K562 (cell line): Measurements from ENCODE around the gene PRPSAP2. TPM values are rescaled to one million over a fixed set of nuclear protein-coding genes. Genes with fewer than 3 reads are reported as not detected.
A peak's percentile ranks its signal among the peaks of the same experiment; 100 is the strongest.

ENCODE experiments used
- ARHGAP35 ChIP-seq: fragments of 450-650 bp; IDR thresholded peaks from 2 replicates; pipeline ENCODE4 v1.6.1; 2018; ENCODE audit not compliant: partially characterized antibody
- CBX3 ChIP-seq, 2 experiments: IDR thresholded peaks; 1 replicate in 1 of 2; 2 replicates in 1 of 2; pipeline ENCODE4 v1.6.1; 2012; ENCODE audit warnings: inconsistent platforms in 2 of 2, low read length in 2 of 2, borderline replicate concordance in 1 of 2, control low read depth in 1 of 2
- CTBP1 ChIP-seq: fragments of 450-650 bp; IDR thresholded peaks from 2 replicates; pipeline ENCODE4 v1.6.1; 2016; ENCODE audit warnings: borderline replicate concordance
- FOXK2 ChIP-seq, 2 experiments: fragments of 450-650 bp; IDR thresholded peaks in 1 of 2; conservative IDR thresholded peaks in 1 of 2; 2 replicates each; pipeline ENCODE4 v1.6.1; 2016; ENCODE audit warnings: low read depth in 2 of 2, mild to moderate bottlenecking in 1 of 2
- HDAC2 ChIP-seq: fragments of 450-650 bp; IDR thresholded peaks from 2 replicates; pipeline ENCODE4 v1.6.1; 2016; ENCODE audit warnings: mild to moderate bottlenecking
- MITF ChIP-seq: IDR thresholded peaks from 2 replicates; pipeline ENCODE4 v1.6.1; 2014; ENCODE audit warnings: antibody characterized with exemption
- MXI1 ChIP-seq: IDR thresholded peaks from 2 replicates; pipeline ENCODE4 v1.6.1; 2011; ENCODE audit warnings: low read depth, mild to moderate bottlenecking, improper control_type of control experiment, low read length
- NRF1 ChIP-seq, 2 experiments: fragments of 450-650 bp; IDR thresholded peaks in 1 of 2; conservative IDR thresholded peaks in 1 of 2; 2 replicates each; pipeline ENCODE4 v1.6.1; 2014; ENCODE audit warnings: mild to moderate bottlenecking in 2 of 2
- POLR2AphosphoS5 ChIP-seq: IDR thresholded peaks from 2 replicates; pipeline ENCODE4 v1.6.1; 2011; ENCODE audit warnings: mild to moderate bottlenecking, low read depth, low read length, moderate library complexity; ENCODE audit not compliant: control insufficient read depth, insufficient read depth
- RBM34 ChIP-seq: fragments of 200-400 bp; formaldehyde crosslinking; IDR thresholded peaks from 2 replicates; pipeline ENCODE4 v1.6.1; 2018; ENCODE audit warnings: low read length, borderline replicate concordance; ENCODE audit not compliant: insufficient read depth
- SRSF3 ChIP-seq: fragments of 200-400 bp; formaldehyde crosslinking; IDR thresholded peaks from 2 replicates; pipeline ENCODE4 v1.6.1; 2016; ENCODE audit warnings: mild to moderate bottlenecking, low read length, moderate library complexity; ENCODE audit not compliant: insufficient read depth
- THRAP3 ChIP-seq: fragments of 450-650 bp; IDR thresholded peaks from 2 replicates; pipeline ENCODE4 v1.6.1; 2016; ENCODE audit warnings: mild to moderate bottlenecking, inconsistent platforms, borderline replicate concordance
- ZFP1 ChIP-seq: fragments of 450-650 bp; formaldehyde crosslinking; IDR thresholded peaks from 2 replicates; pipeline ENCODE4 v1.4.0; 2020; ENCODE audit warnings: mild to moderate bottlenecking, mixed read lengths
- ZKSCAN8 ChIP-seq: fragments of 200-800 bp; sonication (Bioruptor generic); IDR thresholded peaks from 2 replicates; pipeline ENCODE4 v1.6.1; 2016; ENCODE audit warnings: missing genetic modification characterization, missing compliant biosample characterization
- ZNF133 ChIP-seq: fragments of 250-450 bp; sonication (Bioruptor Pico); IDR thresholded peaks from 2 replicates; pipeline ENCODE4 v1.4.0; 2020; ENCODE audit warnings: mild to moderate bottlenecking
- ZNF384 ChIP-seq: IDR thresholded peaks from 2 replicates; pipeline ENCODE4 v1.6.1; 2012; ENCODE audit warnings: low read depth, low read length, improper control_type of control experiment
- ZNF507 ChIP-seq: conservative IDR thresholded peaks from 2 replicates; pipeline ENCODE4 v1.6.1; 2017; ENCODE audit warnings: missing genetic modification characterization, missing compliant biosample characterization
- ZNF561 ChIP-seq: fragments of 450-650 bp; formaldehyde crosslinking; conservative IDR thresholded peaks from 2 replicates; pipeline ENCODE4 v1.4.0; 2020; ENCODE audit warnings: mild to moderate bottlenecking, moderate library complexity
- polyA plus RNA-seq, 8 experiments: library from polyadenylated mRNA; depleted of rRNA in 4 of 8; stranded (reverse) in 5 of 8; unstranded in 3 of 8; fragments of >200 nt; fragmentation: Nextera tagmentation in 2 of 8; fragmentation: Illumina TruSeq in 1 of 8; extraction: Ambion mirVana in 2 of 8; extraction: Trizol in 1 of 8; gene quantifications; 2 replicates each; pipeline versions ENCODE4 v1.2.1 to v1.2.3, GENCODE V29; 2011 to 2014; ENCODE audit warnings: inconsistent platforms in 1 of 8, missing spikeins in 1 of 8
- total RNA-seq, 7 experiments: library from RNA; depleted of rRNA in 6 of 7; stranded (reverse); fragments of >200 nt in 6 of 7; fragmentation: Illumina TruSeq in 2 of 7; extraction: Trizol in 2 of 7; gene quantifications; 2 replicates each; pipeline versions ENCODE4 v1.2.1 to v1.2.3, GENCODE V29; 2011 to 2021; ENCODE audit warnings: low replicate concordance in 1 of 7
- TF ChIP-seq, protein P1 (sequence below): sonication (generic); formaldehyde crosslinking; IDR thresholded peaks from 2 replicates; pipeline ENCODE4 v1.8.0; 2023; ENCODE audit warnings: mild to moderate bottlenecking, missing genetic modification reagents
- TF ChIP-seq, protein P2 (sequence below): fragments of 200-800 bp; sonication (Bioruptor generic); IDR thresholded peaks from 2 replicates; pipeline ENCODE4 v1.6.1; 2017; ENCODE audit warnings: missing genetic modification characterization, missing compliant biosample characterization
- TF ChIP-seq, protein P3 (sequence below): fragments of 450-650 bp; formaldehyde crosslinking; IDR thresholded peaks from 2 replicates; pipeline ENCODE4 v1.4.0; 2022; ENCODE audit warnings: mild to moderate bottlenecking, moderate library complexity

PRPSAP2 gene
- total and polyA plus RNA-seq, 9 of the 15 experiments (the other 6 are each of a cell fraction or from before 2014, with no cell fraction given): 15.5 to 56.7 (median 35.7) TPM

- TF ChIP-seq THRAP3 (no peak), ARHGAP35 (no peak), ZNF133 (no peak), RBM34 (no peak), ZNF384 (no peak), ZNF507 (no peak), MXI1 (no peak), ZFP1 (CRISPR knock-in tag) (no peak), NRF1 (conservative IDR thresholded peaks at IDR 0.05 in 1 of 2, IDR thresholded peaks at IDR 0.05 in 1 of 2) (peak; percentile 62 to 65), MITF (no peak), SRSF3 (no peak), HDAC2 (no peak), CTBP1 (no peak), ZKSCAN8 (CRISPR knock-in tag) (no peak), ZNF561 (CRISPR knock-in tag) (no peak), FOXK2 (conservative IDR thresholded peaks at IDR 0.05 in 1 of 2, IDR thresholded peaks at IDR 0.05 in 1 of 2; ENCODE audit: low read depth in 2 of 2) (peak in 1 of 2 experiments; percentile 42; a peak in 1 of 4 replicates), CBX3 (IDR thresholded peaks at IDR 0.05; ENCODE audit: borderline replicate concordance in 1 of 2, low read length in 2 of 2) (no peak), POLR2AphosphoS5 (peak; percentile 76)
- TF ChIP-seq, protein P1, sequence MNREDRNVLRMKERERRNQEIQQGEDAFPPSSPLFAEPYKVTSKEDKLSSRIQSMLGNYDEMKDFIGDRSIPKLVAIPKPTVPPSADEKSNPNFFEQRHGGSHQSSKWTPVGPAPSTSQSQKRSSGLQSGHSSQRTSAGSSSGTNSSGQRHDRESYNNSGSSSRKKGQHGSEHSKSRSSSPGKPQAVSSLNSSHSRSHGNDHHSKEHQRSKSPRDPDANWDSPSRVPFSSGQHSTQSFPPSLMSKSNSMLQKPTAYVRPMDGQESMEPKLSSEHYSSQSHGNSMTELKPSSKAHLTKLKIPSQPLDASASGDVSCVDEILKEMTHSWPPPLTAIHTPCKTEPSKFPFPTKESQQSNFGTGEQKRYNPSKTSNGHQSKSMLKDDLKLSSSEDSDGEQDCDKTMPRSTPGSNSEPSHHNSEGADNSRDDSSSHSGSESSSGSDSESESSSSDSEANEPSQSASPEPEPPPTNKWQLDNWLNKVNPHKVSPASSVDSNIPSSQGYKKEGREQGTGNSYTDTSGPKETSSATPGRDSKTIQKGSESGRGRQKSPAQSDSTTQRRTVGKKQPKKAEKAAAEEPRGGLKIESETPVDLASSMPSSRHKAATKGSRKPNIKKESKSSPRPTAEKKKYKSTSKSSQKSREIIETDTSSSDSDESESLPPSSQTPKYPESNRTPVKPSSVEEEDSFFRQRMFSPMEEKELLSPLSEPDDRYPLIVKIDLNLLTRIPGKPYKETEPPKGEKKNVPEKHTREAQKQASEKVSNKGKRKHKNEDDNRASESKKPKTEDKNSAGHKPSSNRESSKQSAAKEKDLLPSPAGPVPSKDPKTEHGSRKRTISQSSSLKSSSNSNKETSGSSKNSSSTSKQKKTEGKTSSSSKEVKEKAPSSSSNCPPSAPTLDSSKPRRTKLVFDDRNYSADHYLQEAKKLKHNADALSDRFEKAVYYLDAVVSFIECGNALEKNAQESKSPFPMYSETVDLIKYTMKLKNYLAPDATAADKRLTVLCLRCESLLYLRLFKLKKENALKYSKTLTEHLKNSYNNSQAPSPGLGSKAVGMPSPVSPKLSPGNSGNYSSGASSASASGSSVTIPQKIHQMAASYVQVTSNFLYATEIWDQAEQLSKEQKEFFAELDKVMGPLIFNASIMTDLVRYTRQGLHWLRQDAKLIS (CRISPR knock-in tag): no peak
- TF ChIP-seq, protein P2, sequence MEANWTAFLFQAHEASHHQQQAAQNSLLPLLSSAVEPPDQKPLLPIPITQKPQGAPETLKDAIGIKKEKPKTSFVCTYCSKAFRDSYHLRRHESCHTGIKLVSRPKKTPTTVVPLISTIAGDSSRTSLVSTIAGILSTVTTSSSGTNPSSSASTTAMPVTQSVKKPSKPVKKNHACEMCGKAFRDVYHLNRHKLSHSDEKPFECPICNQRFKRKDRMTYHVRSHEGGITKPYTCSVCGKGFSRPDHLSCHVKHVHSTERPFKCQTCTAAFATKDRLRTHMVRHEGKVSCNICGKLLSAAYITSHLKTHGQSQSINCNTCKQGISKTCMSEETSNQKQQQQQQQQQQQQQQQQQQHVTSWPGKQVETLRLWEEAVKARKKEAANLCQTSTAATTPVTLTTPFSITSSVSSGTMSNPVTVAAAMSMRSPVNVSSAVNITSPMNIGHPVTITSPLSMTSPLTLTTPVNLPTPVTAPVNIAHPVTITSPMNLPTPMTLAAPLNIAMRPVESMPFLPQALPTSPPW (CRISPR knock-in tag): peak; percentile 84
- TF ChIP-seq, protein P3, sequence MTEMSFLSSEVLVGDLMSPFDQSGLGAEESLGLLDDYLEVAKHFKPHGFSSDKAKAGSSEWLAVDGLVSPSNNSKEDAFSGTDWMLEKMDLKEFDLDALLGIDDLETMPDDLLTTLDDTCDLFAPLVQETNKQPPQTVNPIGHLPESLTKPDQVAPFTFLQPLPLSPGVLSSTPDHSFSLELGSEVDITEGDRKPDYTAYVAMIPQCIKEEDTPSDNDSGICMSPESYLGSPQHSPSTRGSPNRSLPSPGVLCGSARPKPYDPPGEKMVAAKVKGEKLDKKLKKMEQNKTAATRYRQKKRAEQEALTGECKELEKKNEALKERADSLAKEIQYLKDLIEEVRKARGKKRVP: no peak
These were observed at the start of gene PRPSAP2 (continued) for GRCh38 chr17:18857864-18858566.
